AG04449 (cell line): ENCODE data around the gene HS3ST3A1.

Experiments used
- CTCF ChIA-PET: fragments of 350-600 bp; formaldehyde crosslinking; extraction: SDS; loops from one replicate; lab custom pipeline; 2021; ENCODE audit warnings: antibody characterized with exemption; lab: Yijun Ruan, JAX
- POLR2A ChIA-PET: fragments of 400-600, 350-600 bp; formaldehyde crosslinking; extraction: SDS; loops from one replicate; lab custom pipeline; 2020; ENCODE audit warnings: antibody characterized with exemption, inconsistent platforms; lab: Yijun Ruan, JAX
- DNase-seq: peaks from one replicate; pipeline ENCODE4 v3.0.0-alpha.2; 2010; ENCODE audit warnings: low read depth, low spot score
- H3K4me3 ChIP-seq: 2 replicates; pipeline ENCODE4 v1.5.1; 2011; ENCODE audit warnings: low read depth, mild to moderate bottlenecking, control low read depth, low read length
- CTCF ChIP-seq: IDR thresholded peaks from one replicate; pipeline ENCODE4 v1.5.1; 2011; ENCODE audit warnings: mild to moderate bottlenecking, moderate library complexity, low read length, control low read depth, inconsistent platforms; ENCODE audit not compliant: insufficient read depth; ENCODE audit errors: missing control alignments

The HS3ST3A1 gene

GRCh38 chr17:13491916-13492736 lies 109.6 kb downstream of the HS3ST3A1 start:
- TF ChIP-seq CTCF: no peak
- ChIA-PET POLR2A (no interaction called here), CTCF (interaction anchor here (2.7 kb wide), 1 partner anchor 12 kb away, joined by 9 read pairs; no protein-coding TSS in a partner anchor)
- DNase-seq: no peak
- no peak overlapping the region for H3K4me3 ChIP-seq

DNA sequence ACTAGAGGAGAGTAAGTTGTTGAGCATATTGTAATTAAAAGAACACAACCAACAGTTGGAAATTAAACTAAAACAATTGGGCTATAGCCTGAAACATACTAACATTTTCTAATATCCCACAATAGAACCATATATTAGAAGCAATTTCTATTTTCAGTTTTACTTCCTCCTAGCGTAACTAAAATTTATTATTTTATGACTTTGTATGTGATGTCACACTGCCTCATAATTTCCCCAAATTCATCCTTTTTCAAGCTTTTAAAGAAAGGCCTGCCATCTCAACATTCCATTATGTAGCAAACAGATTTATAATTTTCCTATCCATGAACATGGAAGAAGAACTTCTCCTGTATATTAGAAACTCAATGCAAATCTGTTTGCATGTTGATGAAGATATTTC lies 110.2 kb downstream of the HS3ST3A1 start:
- H3K4me3 ChIP-seq: no peak overlapping the region
- TF ChIP-seq CTCF: no peak
- CTCF ChIA-PET: interaction anchor here (0.8 kb wide), 1 partner anchor 10 kb away, joined by 3 read pairs; no protein-coding TSS in a partner anchor
- DNase-seq: no peak
- POLR2A ChIA-PET: no interaction called here

DNA sequence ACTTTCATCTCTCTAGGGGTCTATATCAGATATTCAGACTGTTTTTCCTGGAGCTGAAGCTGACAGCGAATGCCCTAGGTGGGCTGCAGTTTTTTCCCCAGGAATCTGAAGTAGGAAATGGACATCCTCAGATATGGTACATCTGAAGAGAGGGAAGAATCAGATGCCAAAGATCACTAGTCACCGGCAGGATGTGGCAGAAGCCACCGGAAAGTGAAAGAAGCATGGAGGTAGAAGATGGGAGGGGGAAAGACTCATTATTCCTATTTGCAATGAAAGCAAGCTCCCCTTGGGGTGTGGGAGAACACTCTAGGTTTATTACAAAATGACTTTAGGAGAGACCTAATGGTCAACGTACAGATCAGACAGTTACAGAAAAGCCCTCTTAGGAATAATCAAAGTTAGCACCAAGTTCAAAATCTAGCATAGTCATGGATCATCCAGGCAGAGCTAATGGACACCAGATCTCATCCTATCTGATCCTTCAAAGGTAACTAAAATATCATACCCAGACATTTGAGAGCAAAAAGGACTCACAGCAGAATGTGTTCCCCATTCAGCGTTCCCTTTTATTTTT lies 110.7 kb downstream of the HS3ST3A1 start:
- no peak for DNase-seq
- H3K4me3 ChIP-seq: no peak overlapping the region
- ChIA-PET CTCF (interaction anchor here (0.8 kb wide), 1 partner anchor 11 kb away, joined by 3 read pairs; no protein-coding TSS in a partner anchor), POLR2A (no interaction called here)
- TF ChIP-seq CTCF: no peak

- ChIA-PET POLR2A (no interaction called here), CTCF (no interaction called here)
- no peak overlapping the region for H3K4me3 ChIP-seq
- no peak for TF ChIP-seq CTCF
- DNase-seq: no peak
Observed at GRCh38 chr17:13490427-13490826, 111.3 kb downstream of the HS3ST3A1 start.

- POLR2A ChIA-PET: no interaction called here
- no peak for TF ChIP-seq CTCF
- no peak for DNase-seq
- CTCF ChIA-PET: no interaction called here
- H3K4me3 ChIP-seq: no peak overlapping the region
Observed at GRCh38 chr17:13485327-13485726, 116.4 kb downstream of the HS3ST3A1 start.

- no peak overlapping the region for H3K4me3 ChIP-seq
- DNase-seq: no peak
- CTCF ChIA-PET: no interaction called here
- TF ChIP-seq CTCF: no peak
- POLR2A ChIA-PET: no interaction called here
Observed at GRCh38 chr17:13484020-13484419, 117.7 kb downstream of the HS3ST3A1 start.
